Fibroblast of lung (primary cell): ENCODE measurements around the gene MFN2.

Source experiments
- CTCF ChIP-seq, 2 donors: IDR thresholded peaks in 1 of 2; conservative IDR thresholded peaks in 1 of 2; 1 replicate in 1 of 2; 2 replicates in 1 of 2; pipeline ENCODE4 v1.5.1; 2011 to 2012; ENCODE audit warnings: low read length in 2 of 2, control low read depth in 1 of 2, inconsistent platforms in 1 of 2, low read depth in 1 of 2, mild to moderate bottlenecking in 1 of 2
- EZH2 ChIP-seq: IDR thresholded peaks from 2 replicates; pipeline ENCODE4 v1.5.1; 2012; ENCODE audit warnings: low read length, control low read depth, mild to moderate bottlenecking; ENCODE audit errors: missing control alignments

GRCh38 chr1:12053752-12054548 lies 73.7 kb downstream of the MFN2 start:
- TF ChIP-seq CTCF (conservative IDR thresholded peaks at IDR 0.05 in 1 of 2, IDR thresholded peaks at IDR 0.05 in 1 of 2; ENCODE audit: low read depth in 1 of 2, low read length in 2 of 2) = no peak
- no peak for TF ChIP-seq EZH2
